ENCODE measurements around the gene FPGT.

DNA sequence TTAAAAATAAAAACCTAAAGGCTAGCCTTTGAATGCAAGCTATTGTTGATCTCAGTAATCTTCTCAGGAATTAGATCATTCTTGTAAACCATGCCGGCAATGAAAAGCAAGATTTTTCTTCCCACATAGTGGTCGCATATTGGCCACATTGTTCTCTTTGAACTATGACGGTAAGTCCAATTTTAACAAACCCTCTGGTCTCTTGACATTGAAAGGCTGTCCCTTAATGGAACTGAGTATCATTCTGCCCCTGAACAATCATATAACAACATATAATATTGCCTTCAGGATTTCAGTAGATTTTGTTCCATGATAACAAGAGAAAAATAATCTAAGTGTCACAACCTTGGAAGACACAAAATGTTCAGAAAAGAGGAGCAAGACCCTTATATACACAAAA lies 38.4 kb downstream of the FPGT start:
- TF ChIP-seq, protein P1, sequence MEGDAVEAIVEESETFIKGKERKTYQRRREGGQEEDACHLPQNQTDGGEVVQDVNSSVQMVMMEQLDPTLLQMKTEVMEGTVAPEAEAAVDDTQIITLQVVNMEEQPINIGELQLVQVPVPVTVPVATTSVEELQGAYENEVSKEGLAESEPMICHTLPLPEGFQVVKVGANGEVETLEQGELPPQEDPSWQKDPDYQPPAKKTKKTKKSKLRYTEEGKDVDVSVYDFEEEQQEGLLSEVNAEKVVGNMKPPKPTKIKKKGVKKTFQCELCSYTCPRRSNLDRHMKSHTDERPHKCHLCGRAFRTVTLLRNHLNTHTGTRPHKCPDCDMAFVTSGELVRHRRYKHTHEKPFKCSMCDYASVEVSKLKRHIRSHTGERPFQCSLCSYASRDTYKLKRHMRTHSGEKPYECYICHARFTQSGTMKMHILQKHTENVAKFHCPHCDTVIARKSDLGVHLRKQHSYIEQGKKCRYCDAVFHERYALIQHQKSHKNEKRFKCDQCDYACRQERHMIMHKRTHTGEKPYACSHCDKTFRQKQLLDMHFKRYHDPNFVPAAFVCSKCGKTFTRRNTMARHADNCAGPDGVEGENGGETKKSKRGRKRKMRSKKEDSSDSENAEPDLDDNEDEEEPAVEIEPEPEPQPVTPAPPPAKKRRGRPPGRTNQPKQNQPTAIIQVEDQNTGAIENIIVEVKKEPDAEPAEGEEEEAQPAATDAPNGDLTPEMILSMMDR (conservative IDR thresholded peaks at IDR 0.05; ENCODE audit: low read length): no peak
- TF ChIP-seq EZH2phosphoT487 (IDR thresholded peaks at IDR 0.05; ENCODE audit: borderline replicate concordance): no peak

Data from Loucy (cell line).